ENCODE measurements around the gene HDAC4. TPM values are rescaled to one million over a fixed set of nuclear protein-coding genes. Genes with fewer than 3 reads are reported as not detected.

Gene HDAC4
- polyA plus RNA-seq, 2 of the 4 experiments (the other 2 are of a cell fraction): 8.6 to 10.4 TPM

DNA sequence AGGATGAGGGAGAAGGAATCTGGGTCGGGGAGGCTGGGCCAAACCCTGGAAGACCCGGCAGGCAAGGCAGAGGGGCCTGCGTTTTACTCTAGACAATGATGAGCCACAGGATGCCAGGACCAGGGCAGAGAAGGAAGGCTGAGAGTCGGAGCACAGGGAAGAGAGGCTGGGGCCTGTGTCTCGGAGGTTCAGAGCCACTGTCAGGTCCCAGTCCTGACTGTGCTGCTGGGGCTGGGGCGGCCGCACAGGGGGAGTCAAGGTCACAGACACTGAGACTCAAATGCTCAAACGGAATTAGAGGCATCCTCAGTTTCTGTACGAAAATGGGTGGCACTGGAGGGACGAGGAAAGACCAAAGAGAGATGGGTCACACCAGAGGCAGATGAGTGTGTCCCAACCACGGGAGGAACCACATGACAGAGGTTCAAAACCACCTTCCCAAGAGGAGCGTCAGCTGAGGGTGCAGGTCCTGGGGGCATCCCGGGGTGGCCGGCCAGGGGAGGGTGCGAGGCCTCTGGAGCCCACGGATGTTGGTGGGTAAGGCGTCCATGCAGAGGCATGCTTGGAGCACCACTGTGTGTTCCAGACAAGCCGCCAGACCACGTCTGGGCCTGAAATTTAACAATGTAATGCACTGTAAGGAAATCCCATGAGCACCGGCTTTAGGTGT is 14.7 kb downstream of the HDAC4 start (continued):
- TF ChIP-seq FOXS1 (CRISPR knock-in tag; IDR thresholded peaks at IDR 0.05) (no peak), NPAS2 (CRISPR knock-in tag; IDR thresholded peaks at IDR 0.05; ENCODE audit: borderline replicate concordance) (no peak), NR3C1 (IDR thresholded peaks at IDR 0.05) (no peak)

DNA sequence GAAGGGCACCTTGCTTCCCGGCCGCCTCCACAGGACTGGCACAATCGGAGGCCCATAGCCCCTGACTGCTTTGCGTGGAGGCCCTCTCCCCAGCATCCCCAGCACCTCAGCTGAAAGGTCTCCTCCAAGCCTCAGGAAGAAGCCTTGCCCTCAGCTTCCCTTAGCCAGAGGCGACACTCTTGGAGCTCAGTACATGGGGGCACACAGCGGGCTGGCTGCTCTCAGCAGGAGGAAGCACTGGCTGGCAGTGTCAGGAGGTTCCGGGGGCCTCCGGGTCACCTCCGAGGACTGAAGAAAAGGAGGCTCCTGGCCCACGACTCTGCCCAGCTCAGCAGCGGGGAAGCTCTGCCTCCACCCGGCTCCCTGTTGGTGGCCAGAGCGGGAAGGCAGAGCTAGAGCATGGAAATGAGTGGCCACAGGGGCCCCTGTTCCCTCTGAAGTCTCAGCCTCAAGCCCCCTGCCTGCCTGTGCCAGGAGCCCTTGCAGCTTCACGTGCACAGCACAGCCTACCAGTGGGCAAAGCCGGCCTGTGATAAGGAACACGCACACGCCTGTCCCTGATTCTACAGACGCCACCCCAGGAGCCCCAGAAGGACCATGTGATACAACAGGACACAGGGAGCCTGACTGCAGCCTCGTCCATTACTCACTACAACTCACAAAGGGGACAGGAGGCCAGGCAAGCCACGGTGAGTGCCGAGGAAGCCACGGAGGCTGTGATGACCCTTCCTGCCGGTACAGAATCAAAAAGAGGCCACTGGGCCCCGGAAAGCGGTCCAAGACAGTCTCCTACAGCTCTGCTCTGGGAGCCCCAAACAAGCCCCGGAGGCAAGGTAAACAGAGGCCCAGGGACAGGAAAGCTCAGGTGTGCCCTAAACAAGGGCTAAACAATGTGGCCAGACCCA is 15.5 kb downstream of the HDAC4 start:
- no peak overlapping the region for H3K4me3 ChIP-seq
- H3K27ac ChIP-seq: no peak overlapping the region
- ChIA-PET POLR2A (no interaction called here), CTCF (interaction anchor here (1.1 to 1.4 kb wide), 2 partner anchors 9 to 12 kb away, joined by 3 read pairs; no protein-coding TSS in a partner anchor)
- FAIRE-seq (no peak), ATAC-seq (no peak), DNase-seq (ENCODE audit: low read depth in 1 of 2, low spot score in 1 of 2) (no peak)
- H3K4me2 ChIP-seq: no peak overlapping the region
- no peaks in the 10 kb centered on the region for H3K9me3 ChIP-seq
- WGBS (ENCODE audit: missing lambda C conversion rate): 91% methylated on average over 21 of the region's 26 CpGs
- H3K4me1 ChIP-seq: no peaks in the 10 kb centered on the region
- TF ChIP-seq, protein P1, sequence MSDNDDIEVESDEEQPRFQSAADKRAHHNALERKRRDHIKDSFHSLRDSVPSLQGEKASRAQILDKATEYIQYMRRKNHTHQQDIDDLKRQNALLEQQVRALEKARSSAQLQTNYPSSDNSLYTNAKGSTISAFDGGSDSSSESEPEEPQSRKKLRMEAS (IDR thresholded peaks at IDR 0.05): no peak
- TF ChIP-seq ZNF302 (CRISPR knock-in tag; IDR thresholded peaks at IDR 0.05): no peak
- no peak for TF ChIP-seq CHD2 (IDR thresholded peaks at IDR 0.05; ENCODE audit: low read length, partially characterized antibody)
- no peak for TF ChIP-seq MAFK (IDR thresholded peaks at IDR 0.05; ENCODE audit: partially characterized antibody)
- no peak for TF ChIP-seq JUNB (IDR thresholded peaks at IDR 0.05)
- TF ChIP-seq RAD21 (conservative IDR thresholded peaks at IDR 0.05 in 1 of 2, IDR thresholded peaks at IDR 0.05 in 1 of 2): no peak
- TF ChIP-seq HDAC2 (IDR thresholded peaks at IDR 0.05): no peak
- no peak for TF ChIP-seq EP300 (IDR thresholded peaks at IDR 0.05)
- TF ChIP-seq, protein P2, sequence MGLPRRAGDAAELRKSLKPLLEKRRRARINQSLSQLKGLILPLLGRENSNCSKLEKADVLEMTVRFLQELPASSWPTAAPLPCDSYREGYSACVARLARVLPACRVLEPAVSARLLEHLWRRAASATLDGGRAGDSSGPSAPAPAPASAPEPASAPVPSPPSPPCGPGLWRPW (IDR thresholded peaks at IDR 0.05): no peak
- TF ChIP-seq ZC3H11A (IDR thresholded peaks at IDR 0.05): no peak
- no peak for TF ChIP-seq EHMT2 (IDR thresholded peaks at IDR 0.05; ENCODE audit: low read depth)
- no peak for TF ChIP-seq SREBF2 (IDR thresholded peaks at IDR 0.05)
- TF ChIP-seq, protein P3, sequence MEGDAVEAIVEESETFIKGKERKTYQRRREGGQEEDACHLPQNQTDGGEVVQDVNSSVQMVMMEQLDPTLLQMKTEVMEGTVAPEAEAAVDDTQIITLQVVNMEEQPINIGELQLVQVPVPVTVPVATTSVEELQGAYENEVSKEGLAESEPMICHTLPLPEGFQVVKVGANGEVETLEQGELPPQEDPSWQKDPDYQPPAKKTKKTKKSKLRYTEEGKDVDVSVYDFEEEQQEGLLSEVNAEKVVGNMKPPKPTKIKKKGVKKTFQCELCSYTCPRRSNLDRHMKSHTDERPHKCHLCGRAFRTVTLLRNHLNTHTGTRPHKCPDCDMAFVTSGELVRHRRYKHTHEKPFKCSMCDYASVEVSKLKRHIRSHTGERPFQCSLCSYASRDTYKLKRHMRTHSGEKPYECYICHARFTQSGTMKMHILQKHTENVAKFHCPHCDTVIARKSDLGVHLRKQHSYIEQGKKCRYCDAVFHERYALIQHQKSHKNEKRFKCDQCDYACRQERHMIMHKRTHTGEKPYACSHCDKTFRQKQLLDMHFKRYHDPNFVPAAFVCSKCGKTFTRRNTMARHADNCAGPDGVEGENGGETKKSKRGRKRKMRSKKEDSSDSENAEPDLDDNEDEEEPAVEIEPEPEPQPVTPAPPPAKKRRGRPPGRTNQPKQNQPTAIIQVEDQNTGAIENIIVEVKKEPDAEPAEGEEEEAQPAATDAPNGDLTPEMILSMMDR (IDR thresholded peaks at IDR 0.05): no peak
- TF ChIP-seq HOXB13 (CRISPR knock-in tag; IDR thresholded peaks at IDR 0.05; ENCODE audit: low read depth): no peak
- TF ChIP-seq GATA3 (IDR thresholded peaks at IDR 0.05; ENCODE audit: borderline replicate concordance): no peak
- TF ChIP-seq HOXA7 (CRISPR knock-in tag; IDR thresholded peaks at IDR 0.05): no peak
- TF ChIP-seq, protein P4, sequence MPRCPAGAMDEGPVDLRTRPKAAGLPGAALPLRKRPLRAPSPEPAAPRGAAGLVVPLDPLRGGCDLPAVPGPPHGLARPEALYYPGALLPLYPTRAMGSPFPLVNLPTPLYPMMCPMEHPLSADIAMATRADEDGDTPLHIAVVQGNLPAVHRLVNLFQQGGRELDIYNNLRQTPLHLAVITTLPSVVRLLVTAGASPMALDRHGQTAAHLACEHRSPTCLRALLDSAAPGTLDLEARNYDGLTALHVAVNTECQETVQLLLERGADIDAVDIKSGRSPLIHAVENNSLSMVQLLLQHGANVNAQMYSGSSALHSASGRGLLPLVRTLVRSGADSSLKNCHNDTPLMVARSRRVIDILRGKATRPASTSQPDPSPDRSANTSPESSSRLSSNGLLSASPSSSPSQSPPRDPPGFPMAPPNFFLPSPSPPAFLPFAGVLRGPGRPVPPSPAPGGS (IDR thresholded peaks at IDR 0.05): no peak
- no peak for TF ChIP-seq SMC3 (IDR thresholded peaks at IDR 0.05)
- no peak for TF ChIP-seq CEBPB (IDR thresholded peaks at IDR 0.05)

Data from A549 (cell line).